ENCODE data around the gene NECTIN1.
A peak's percentile ranks its signal among the peaks of the same experiment; 100 is the strongest.

The NECTIN1 gene

GRCh38 chr11:119691020-119691666 lies 37.9 kb downstream of the NECTIN1 start:
- no peak for DNase-seq

- no peak for DNase-seq
Observed at GRCh38 chr11:119689302-119689701, 39.7 kb downstream of the NECTIN1 start.

GRCh38 chr11:119688356-119688755 lies 40.6 kb downstream of the NECTIN1 start:
- DNase-seq = no peak

- no peak for DNase-seq
Observed at GRCh38 chr11:119687373-119688046, 41.5 kb downstream of the NECTIN1 start.

- DNase-seq = no peak
Observed at GRCh38 chr11:119686177-119686882, 42.7 kb downstream of the NECTIN1 start.

- DNase-seq = no peak
Observed at GRCh38 chr11:119685111-119685746, 43.8 kb downstream of the NECTIN1 start.

DNA sequence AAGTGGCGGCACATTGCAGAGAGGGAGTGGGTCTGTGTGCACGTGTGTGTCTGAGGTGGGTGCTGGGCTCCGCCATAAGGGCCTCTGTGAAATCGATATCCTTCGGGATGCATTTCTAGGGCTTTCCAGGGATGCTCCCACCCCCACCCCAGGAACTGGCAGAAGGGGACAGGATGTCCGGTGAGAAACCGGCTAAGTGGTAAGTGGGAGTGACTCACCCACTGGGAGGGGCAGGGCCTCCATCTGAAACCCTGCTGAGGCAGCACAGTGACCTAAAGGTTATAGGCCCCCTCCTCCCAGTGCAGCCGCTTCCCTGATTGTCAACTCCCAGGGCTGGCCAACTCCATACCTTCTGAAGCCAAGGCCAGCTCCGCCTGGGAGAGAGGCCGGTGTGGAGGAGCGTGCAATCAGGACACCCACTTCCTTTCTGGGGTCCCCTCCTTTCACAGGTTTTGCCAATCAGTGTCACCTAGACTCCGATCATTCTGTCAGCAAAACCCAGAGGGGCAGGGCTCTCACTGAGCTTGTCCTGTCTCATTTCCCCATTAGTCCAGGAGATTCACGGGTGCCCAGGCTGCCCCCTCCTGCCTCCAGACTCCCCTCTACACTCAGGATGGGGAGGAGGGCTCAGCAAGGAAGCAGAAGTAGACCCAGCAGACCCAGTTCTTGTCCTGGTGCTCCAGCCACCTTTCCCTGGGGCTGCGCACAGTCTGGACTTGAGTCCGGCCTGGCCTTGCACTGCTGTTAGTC lies 44.5 kb downstream of the NECTIN1 start:
- DNase-seq = peak; percentile 77

GRCh38 chr11:119683783-119684182 lies 45.2 kb downstream of the NECTIN1 start:
- DNase-seq = no peak

- no peak for DNase-seq
Observed at GRCh38 chr11:119681361-119681910, 47.6 kb downstream of the NECTIN1 start.

GRCh38 chr11:119680541-119681360 lies 48.2 kb downstream of the NECTIN1 start:
- DNase-seq = no peak

- no peak for DNase-seq
Observed at GRCh38 chr11:119679346-119679745, 49.7 kb downstream of the NECTIN1 start.

DNA sequence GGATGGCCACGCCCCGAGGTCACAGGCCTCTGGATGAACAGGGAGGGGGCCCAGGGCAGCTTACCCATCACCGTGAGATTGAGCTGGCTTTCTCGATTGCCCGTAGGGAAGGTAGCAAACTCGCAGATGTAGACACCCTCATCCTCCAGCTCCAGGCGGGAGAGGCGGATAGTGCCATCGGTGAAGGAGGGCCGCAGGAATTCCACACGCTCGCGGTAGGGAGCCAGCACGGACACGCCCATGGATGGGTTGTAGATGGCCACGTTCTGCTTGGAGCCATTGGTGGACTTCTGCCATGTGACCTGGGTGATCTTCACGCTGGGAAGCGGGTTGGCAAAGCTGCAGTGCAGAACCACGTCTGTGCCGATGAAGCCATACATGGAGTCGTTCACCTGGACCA lies 50.6 kb downstream of the NECTIN1 start:
- no peak for DNase-seq

GRCh38 chr11:119677840-119678239 lies 51.2 kb downstream of the NECTIN1 start:
- DNase-seq = no peak

DNA sequence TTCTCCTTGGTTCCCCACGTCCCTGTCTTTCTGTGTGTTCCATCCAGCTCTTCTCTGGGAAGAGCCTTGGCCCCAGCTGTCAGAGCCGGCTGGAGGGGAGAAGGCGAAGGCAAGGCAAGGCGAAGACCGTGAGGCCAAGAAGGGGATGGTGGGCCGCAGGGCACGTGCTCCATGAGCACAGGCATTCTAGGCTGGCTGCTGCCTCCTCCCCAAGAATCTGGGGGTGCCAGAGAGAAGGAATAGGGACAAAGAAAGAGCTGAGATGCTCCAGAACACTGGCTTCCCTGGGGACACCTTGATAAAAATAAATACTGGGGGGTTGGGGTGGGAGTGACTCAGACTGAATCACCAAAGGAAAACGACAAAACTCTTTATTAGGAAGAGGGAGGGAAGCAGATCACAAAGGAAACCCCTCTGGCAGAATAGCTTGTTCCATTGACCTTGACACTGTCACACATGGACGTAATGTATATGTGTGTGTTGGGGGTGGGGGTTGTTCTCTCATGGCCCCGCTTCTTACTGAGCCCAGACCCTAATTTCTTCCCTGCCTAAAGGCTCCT lies 52.5 kb downstream of the NECTIN1 start:
- DNase-seq = peak; percentile 62

- no peak for DNase-seq
Observed at GRCh38 chr11:119673759-119674336, 55.2 kb downstream of the NECTIN1 start.

- no peak for DNase-seq
Observed at GRCh38 chr11:119673052-119673758, 55.8 kb downstream of the NECTIN1 start.

GRCh38 chr11:119672597-119672996 lies 56.4 kb downstream of the NECTIN1 start:
- DNase-seq = no peak

DNA sequence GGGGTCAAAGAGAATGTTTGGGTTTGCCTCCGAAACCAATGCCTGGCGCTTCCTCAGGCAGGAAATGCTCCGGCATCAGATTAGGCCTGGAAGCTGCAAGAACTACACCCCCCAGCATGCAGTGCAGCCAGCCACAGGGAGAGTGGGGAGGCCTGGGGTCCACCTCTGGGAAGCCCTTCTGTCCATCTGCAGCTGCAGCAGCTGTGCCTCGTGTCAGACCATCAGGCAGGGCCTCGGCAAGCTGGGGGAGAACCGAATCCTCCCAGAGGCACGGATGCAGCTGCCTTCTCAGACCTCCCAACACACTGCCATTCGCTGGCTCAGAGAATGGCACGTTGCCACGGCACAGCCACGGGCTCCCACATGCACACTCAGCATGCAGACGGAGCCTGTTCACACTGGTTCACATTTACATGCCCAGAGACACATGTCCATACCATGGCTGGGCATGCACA lies 57.4 kb downstream of the NECTIN1 start:
- DNase-seq = peak; percentile 57

DNA sequence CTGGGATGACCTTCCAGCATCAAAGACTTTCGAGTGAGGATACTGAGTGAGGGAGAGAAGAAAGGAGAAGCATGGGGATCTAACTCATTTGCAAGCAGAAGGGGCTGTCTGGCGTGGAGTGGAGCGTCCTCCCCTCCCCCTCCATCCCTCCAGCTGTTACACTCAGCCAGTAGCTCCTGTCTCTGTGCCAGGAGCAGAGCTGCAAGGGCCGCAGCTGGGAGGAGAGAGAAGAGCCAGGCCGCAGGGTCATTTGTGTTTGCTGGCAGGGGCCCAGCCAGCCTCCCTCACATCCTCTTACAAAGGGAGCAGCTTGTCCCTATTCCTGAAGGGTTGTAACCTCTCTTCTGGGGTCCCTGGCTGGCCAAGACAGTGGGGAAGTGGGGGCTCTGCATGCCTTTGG lies 57.9 kb downstream of the NECTIN1 start:
- peak; percentile 85 for DNase-seq

DNA sequence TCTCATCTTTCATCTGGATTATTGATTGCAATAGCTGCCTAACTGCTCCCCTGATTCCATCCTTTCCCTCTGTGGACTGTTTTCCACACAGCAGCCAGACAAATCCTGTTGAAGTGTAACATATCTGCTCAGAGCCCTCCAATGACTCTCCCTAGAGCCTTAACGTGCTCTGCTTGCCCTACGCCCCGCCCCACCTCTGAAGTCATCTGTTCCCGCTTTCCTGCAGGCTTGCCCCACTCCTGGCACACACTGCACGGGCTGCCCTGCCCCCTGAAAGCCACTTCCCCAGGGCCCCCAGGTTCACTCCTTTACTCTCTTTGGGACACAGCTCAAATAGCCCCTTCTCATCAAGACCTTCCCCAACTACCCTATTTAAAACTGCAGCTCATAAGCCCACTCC lies 59.5 kb downstream of the NECTIN1 start:
- DNase-seq = no peak

Measured in HCEC 1CT (cell line).